Endothelial cell (in vitro differentiated cells): ENCODE data around the gene GP1BA. TPM values are rescaled to one million over a fixed set of nuclear protein-coding genes. Genes with fewer than 3 reads are reported as not detected.
A peak's percentile ranks its signal among the peaks of the same experiment; 100 is the strongest.

ENCODE experiments used
- DNase-seq: peaks from one replicate; pipeline ENCODE4 v3.0.0; 2021; ENCODE audit warnings: low spot score
- H3K27ac Mint-ChIP-seq: one replicate; pipeline ENCODE4 v1.8.0; 2021; ENCODE audit warnings: mixed read lengths, inconsistent platforms; ENCODE audit not compliant: unreplicated experiment
- H3K27me3 Mint-ChIP-seq: one replicate; pipeline ENCODE4 v1.8.0; 2021; ENCODE audit warnings: mild to moderate bottlenecking, moderate library complexity, mixed read lengths, inconsistent platforms; ENCODE audit not compliant: unreplicated experiment
- H3K36me3 Mint-ChIP-seq: one replicate; pipeline ENCODE4 v1.8.0; 2021; ENCODE audit warnings: mild to moderate bottlenecking, low read depth, mixed read lengths, inconsistent platforms; ENCODE audit not compliant: unreplicated experiment
- H3K4me1 Mint-ChIP-seq: one replicate; pipeline ENCODE4 v1.8.0; 2021; ENCODE audit warnings: mild to moderate bottlenecking, mixed read lengths, inconsistent platforms; ENCODE audit not compliant: unreplicated experiment
- H3K4me3 Mint-ChIP-seq: one replicate; pipeline ENCODE4 v1.8.0; 2021; ENCODE audit warnings: mild to moderate bottlenecking, mixed read lengths, inconsistent platforms; ENCODE audit not compliant: unreplicated experiment
- H3K9me3 Mint-ChIP-seq: one replicate; pipeline ENCODE4 v1.8.0; 2021; ENCODE audit warnings: mixed read lengths, inconsistent platforms; ENCODE audit not compliant: unreplicated experiment
- CTCF ChIP-seq: fragments of 200-600 bp; sonication (generic); IDR thresholded peaks from one replicate; pipeline ENCODE4 v1.5.0; 2021; ENCODE audit warnings: antibody characterized with exemption; ENCODE audit not compliant: unreplicated experiment
- total RNA-seq: library from RNA; stranded (reverse); fragmentation: NEBNext Ultra II Directional; extraction: Animal tissue kit (Norgen Biotek cat#: 25700); gene quantifications from one replicate; pipeline ENCODE4 v1.2.1, GENCODE V29; 2021; ENCODE audit not compliant: unreplicated experiment

The GP1BA gene
- total RNA-seq, 1 donor from 2014 or later, result 1.3 TPM

DNA sequence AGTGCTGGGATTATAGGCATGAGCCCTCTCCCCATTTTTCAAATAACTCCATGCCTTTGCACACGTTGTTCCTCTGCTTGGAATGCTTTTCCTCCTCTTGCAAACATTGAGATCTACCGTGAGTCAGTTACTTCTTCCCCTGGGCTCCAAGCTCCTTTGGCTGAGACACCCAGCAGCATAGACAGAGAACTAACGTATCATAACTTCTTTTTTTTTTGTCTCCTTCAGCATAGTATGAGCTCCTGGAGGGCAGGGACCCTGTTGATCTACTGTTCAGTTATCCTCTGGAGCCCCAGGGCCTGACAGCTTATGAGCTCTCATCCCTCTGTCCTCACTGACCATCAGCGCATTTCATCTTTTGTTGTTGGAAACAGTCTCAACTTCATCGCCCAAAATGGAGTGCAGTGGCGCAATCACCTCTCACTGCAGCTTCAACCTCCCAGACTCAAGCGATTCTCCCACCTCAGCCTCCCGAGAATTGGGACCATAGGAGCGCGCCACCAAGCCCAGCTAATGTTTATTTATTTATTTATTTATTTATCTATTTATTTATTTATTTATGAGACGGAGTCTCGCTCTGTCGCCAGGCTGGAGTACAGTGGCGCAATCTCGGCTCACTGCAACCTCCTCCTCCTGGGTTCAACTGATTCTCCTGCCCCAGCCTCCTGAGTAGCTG lies 33.4 kb downstream of the GP1BA start:
- no peak for TF ChIP-seq CTCF
- peaks cover 22% of the 10 kb centered on the region for H3K36me3 Mint-ChIP-seq
- no peaks in the 10 kb centered on the region for H3K9me3 Mint-ChIP-seq
- DNase-seq, result no peak
- H3K4me1 Mint-ChIP-seq, result peaks cover 12% of the 10 kb centered on the region
- peaks cover 5% of the 10 kb centered on the region for H3K27me3 Mint-ChIP-seq
- peak overlapping the region; percentile 39 for H3K4me3 Mint-ChIP-seq
- H3K27ac Mint-ChIP-seq, result peak overlapping the region; percentile 15

DNA sequence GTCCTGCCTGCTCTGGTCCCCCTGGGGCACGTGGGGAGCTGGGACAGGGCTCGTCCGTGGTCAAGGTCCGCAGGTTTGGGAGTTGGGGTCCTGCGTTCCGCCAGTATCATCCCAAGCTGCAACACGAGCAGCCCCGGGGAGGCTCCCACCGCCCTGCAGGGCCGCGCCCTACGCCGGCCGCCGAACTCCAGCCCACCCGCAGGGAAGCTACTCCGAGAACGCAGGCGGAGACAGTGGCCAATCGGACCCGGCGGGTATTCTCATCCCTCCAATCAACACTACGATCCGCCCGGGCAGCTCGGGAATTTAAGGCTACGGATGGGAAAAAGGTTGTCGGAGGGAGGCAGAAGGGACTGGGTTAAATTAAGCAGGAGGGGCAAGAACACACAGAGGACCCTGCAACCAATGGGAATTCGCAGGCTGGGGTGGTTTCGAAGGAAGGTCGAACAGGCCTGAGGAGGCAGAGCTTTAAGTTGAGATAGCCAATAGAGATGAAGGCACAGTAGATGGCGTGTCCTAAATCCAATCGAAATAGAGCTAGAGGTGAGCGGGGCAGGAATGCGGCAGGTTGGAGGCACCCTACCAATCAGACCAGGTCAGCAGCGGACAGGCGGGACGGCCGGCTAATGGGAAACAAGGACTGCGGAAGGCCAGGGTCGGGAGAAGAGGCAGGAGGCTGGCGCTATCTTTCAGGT lies 34.9 kb downstream of the GP1BA start:
- peak; percentile 91 for DNase-seq
- TF ChIP-seq CTCF, result no peak
- H3K27ac Mint-ChIP-seq, result no peak overlapping the region
- H3K4me3 Mint-ChIP-seq, result no peak overlapping the region
- H3K4me1 Mint-ChIP-seq, result peaks cover 12% of the 10 kb centered on the region
- no peaks in the 10 kb centered on the region for H3K9me3 Mint-ChIP-seq
- H3K36me3 Mint-ChIP-seq, result peaks cover 27% of the 10 kb centered on the region
- peaks cover 6% of the 10 kb centered on the region for H3K27me3 Mint-ChIP-seq

DNA sequence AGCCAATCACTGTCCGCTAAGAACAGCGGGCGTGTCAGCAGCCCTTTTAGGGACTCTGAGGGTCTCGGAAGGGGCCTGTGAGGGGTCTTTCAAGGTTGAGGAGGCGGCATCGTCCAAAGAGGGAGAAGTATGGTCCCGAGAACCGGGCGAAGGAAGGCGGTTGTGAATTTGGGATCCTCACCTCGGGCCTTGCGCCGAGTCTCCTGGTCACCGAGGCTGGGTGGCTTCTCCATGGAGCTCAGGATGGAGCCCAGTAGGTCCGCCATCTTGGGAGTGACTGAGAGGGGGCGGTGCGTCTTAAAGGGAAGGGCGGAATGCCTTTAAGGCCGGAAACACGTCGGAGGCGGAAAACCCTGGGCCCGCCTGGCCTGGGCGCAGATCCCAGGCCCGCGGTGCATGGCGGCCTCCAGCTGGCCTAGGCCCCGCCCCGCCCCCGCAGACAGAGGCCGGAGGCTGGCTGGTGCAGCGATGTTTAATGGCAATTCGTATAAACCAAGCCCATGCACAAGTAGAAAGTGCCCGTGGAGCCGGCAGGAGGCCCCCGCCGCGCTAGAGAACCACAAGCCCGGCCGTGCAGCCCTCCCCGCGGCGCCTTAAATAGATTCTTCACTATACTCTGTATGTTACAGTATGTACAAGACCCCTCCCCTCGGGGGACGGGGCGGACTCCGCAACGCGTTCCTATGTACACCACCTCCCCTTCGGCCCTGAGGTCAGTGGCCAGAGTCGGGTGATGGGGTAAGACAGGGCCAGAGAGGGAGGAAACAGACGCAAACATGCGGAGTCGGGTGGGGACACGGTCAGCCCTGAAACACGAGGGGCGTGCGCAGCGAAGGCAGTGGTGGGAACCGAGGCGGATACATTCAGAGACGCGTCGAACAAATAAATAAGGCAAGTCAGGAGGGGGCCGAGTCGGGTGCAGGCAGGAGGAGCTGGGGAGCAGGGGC lies 35.7 kb downstream of the GP1BA start, which contains the start of gene SPAG7:
Gene SPAG7, minus strand, starts transcription at position 279 of the 947 bp plus-strand sequence. Its CDS starts 13 bp downstream, at position 266.
- TF ChIP-seq CTCF, result no peak
- H3K4me1 Mint-ChIP-seq, result peaks cover 12% of the 10 kb centered on the region
- H3K36me3 Mint-ChIP-seq, result peaks cover 34% of the 10 kb centered on the region
- H3K27ac Mint-ChIP-seq, result no peak within 1 kb of the TSS
- H3K27me3 Mint-ChIP-seq, result peaks cover 8% of the 10 kb centered on the region
- peak; percentile 96 for DNase-seq
- H3K4me3 Mint-ChIP-seq, result no peak within 1 kb of the TSS
- H3K9me3 Mint-ChIP-seq, result no peaks in the 10 kb centered on the region

GRCh38 chr17:4968486-4969046 lies 36.5 kb downstream of the GP1BA start:
- peaks cover 9% of the 10 kb centered on the region for H3K27me3 Mint-ChIP-seq
- TF ChIP-seq CTCF, result no peak
- peak; percentile 32 for DNase-seq
- peak overlapping the region; percentile 61 for H3K27ac Mint-ChIP-seq
- H3K36me3 Mint-ChIP-seq, result peaks cover 38% of the 10 kb centered on the region
- no peaks in the 10 kb centered on the region for H3K9me3 Mint-ChIP-seq
- peaks cover 12% of the 10 kb centered on the region for H3K4me1 Mint-ChIP-seq
- H3K4me3 Mint-ChIP-seq, result no peak overlapping the region
